Transverse colon (tissue), 4 donors: ENCODE data around the gene C2CD4D. TPM values are rescaled to one million over a fixed set of nuclear protein-coding genes. Genes with fewer than 3 reads are reported as not detected.

Source experiments
- DNase-seq: peaks from one replicate; pipeline ENCODE4 v3.0.0-alpha.2; 2019
- H3K27ac ChIP-seq, 4 donors: fragments of 200-600 bp; sonication (generic); 2 replicates each; pipeline ENCODE4 v1.5.1; 2016 to 2018; ENCODE audit warnings: inconsistent platforms in 4 of 4
- H3K27me3 ChIP-seq: fragments of 200-600 bp; sonication (generic); 2 replicates; pipeline ENCODE4 v1.5.1; 2017; ENCODE audit warnings: inconsistent platforms
- H3K36me3 ChIP-seq, 4 donors: fragments of 200-600 bp; sonication (generic); 2 replicates each; pipeline ENCODE4 v1.5.1; 2017 to 2019; ENCODE audit warnings: inconsistent platforms in 4 of 4
- H3K4me1 ChIP-seq, 4 donors: fragments of 200-600 bp; sonication (generic); 2 replicates each; pipeline ENCODE4 v1.5.1; 2017 to 2020; ENCODE audit warnings: inconsistent platforms in 4 of 4
- H3K4me3 ChIP-seq, 4 donors: fragments of 200-600 bp; sonication (generic); 1 replicate in 1 of 4; 2 replicates in 3 of 4; pipeline versions ENCODE4 v1.5.1 to v1.6.1; 2017 to 2019; ENCODE audit warnings: inconsistent platforms in 4 of 4
- H3K9me3 ChIP-seq, 2 donors: fragments of 200-600 bp; sonication (generic); 2 replicates each; pipeline ENCODE4 v1.5.1; 2017 to 2019; ENCODE audit warnings: inconsistent platforms in 2 of 2
- CTCF ChIP-seq, 5 experiments: fragments of 200-600 bp in 3 of 5; fragments of 450-650 bp in 2 of 5; sonication (generic) in 3 of 5; IDR thresholded peaks; 1 replicate in 2 of 5; 2 replicates in 3 of 5; pipeline ENCODE4 v1.5.1; 2016 to 2017; ENCODE audit warnings: antibody characterized with exemption in 5 of 5, inconsistent platforms in 3 of 5, mild to moderate bottlenecking in 2 of 5, moderate library complexity in 1 of 5
- EP300 ChIP-seq: sonication (generic); formaldehyde crosslinking; IDR thresholded peaks from one replicate; pipeline ENCODE4 v1.6.1; 2017; ENCODE audit warnings: antibody characterized with exemption, low read depth
- POLR2A ChIP-seq: fragments of 450-650 bp; IDR thresholded peaks from one replicate; pipeline ENCODE4 v1.6.1; 2016; ENCODE audit warnings: antibody characterized with exemption, mild to moderate bottlenecking, moderate library complexity
- POLR2AphosphoS5 ChIP-seq, 3 donors: sonication (generic); formaldehyde crosslinking; IDR thresholded peaks; one replicate each; pipeline ENCODE4 v1.6.1; 2016; ENCODE audit warnings: antibody characterized with exemption in 3 of 3
- WGBS, 2 donors: methylation state at CpG; one replicate each; pipeline ENCODE4 v1.1.5; 2018; ENCODE audit warnings: low coverage in 1 of 2; 5-methylcytosine and 5-hydroxymethylcytosine counted together
- in situ Hi-C, 4 donors: fragments of 200-750 bp; cut with MboI; loops; one replicate each; pipeline versions ENCODE4 v1.15.0 to v1.15.1; 2017; ENCODE audit warnings: low sequenced_read_pairs in 3 of 4, low pct_ligation_motif_present in 1 of 4, low pct_unique_long_range_greater_than_20kb in 1 of 4
- intact Hi-C: fragments of 100-400 bp; cut with DNase I; formaldehyde crosslinking; loops from one replicate; pipeline ENCODE4 v1.15.1; 2023; ENCODE audit warnings: low total_unique reads
- total RNA-seq, 4 donors: library from RNA; depleted of rRNA; stranded (reverse); fragments of >200 nt; gene quantifications; one replicate each; pipeline ENCODE4 v1.1.0, GENCODE V29; 2016

Gene C2CD4D
- total RNA-seq, 4 donors from 2014 or later: not detected

GRCh38 chr1:151828921-151829320 lies 10.7 kb downstream of the C2CD4D start:
- Histone ChIP-seq H3K27me3 (no peaks in the 10 kb centered on the region), H3K36me3 (no peaks in the 10 kb centered on the region), H3K9me3 (no peaks in the 10 kb centered on the region), H3K4me1 (peaks cover 11 to 47% (median 22%) of the 10 kb centered on the region in 4 donors), H3K4me3 (no peak overlapping the region), H3K27ac (peak overlapping the region in 3 of 4 donors; percentile 4 to 81 (median 17))
- no peak for DNase-seq
- intact Hi-C loops: no loop called here
- 12% methylated on average over 12 of the region's 12 CpGs; no CpG with 5 or more reads in 1 of the 2 donors for WGBS, 2 donors
- TF ChIP-seq POLR2A: no peak
- TF ChIP-seq POLR2AphosphoS5 (IDR thresholded peaks at IDR 0.05): no peak
- no peak for TF ChIP-seq CTCF (IDR thresholded peaks at IDR 0.05)
- TF ChIP-seq EP300: no peak
- in situ Hi-C loops: no loop called here

GRCh38 chr1:151827853-151828252 lies 11.8 kb downstream of the C2CD4D start:
- WGBS, 2 donors: 68% methylated on average over 5 of the region's 9 CpGs; no CpG with 5 or more reads in 1 of the 2 donors

GRCh38 chr1:151825751-151826660 lies 13.6 kb downstream of the C2CD4D start:
- peak; percentile 40 for DNase-seq
- intact Hi-C loops: no loop called here
- in situ Hi-C loops: no loop called here
- H3K27ac ChIP-seq: peak overlapping the region in 1 of 4 donors; percentile 17
- WGBS, 2 donors: 63 to 100% methylated on average over 1 to 21 of the region's 21 CpGs
- no peaks in the 10 kb centered on the region for H3K9me3 ChIP-seq
- no peak for TF ChIP-seq POLR2A
- no peak for TF ChIP-seq POLR2AphosphoS5 (IDR thresholded peaks at IDR 0.05)
- TF ChIP-seq CTCF (IDR thresholded peaks at IDR 0.05): no peak
- TF ChIP-seq EP300: no peak
- no peak overlapping the region for H3K4me3 ChIP-seq
- H3K36me3 ChIP-seq: no peaks in the 10 kb centered on the region
- H3K27me3 ChIP-seq: no peaks in the 10 kb centered on the region
- H3K4me1 ChIP-seq: peaks cover 2 to 25% (median 5%) of the 10 kb centered on the region in 4 donors

More at GRCh38 chr1:151827853-151828252, 11.8 kb downstream of the C2CD4D start:
- no peak for TF ChIP-seq POLR2AphosphoS5 (IDR thresholded peaks at IDR 0.05)
- TF ChIP-seq CTCF (IDR thresholded peaks at IDR 0.05): no peak
- TF ChIP-seq POLR2A: no peak
- TF ChIP-seq EP300: no peak
- Histone ChIP-seq H3K36me3 (no peaks in the 10 kb centered on the region), H3K27me3 (no peaks in the 10 kb centered on the region), H3K4me3 (no peak overlapping the region), H3K27ac (peak overlapping the region in 1 of 4 donors; percentile 12), H3K4me1 (peaks cover 11 to 36% (median 18%) of the 10 kb centered on the region in 4 donors), H3K9me3 (no peaks in the 10 kb centered on the region)
- DNase-seq: no peak
- intact Hi-C loops: no loop called here
- in situ Hi-C loops: no loop called here

- Histone ChIP-seq H3K4me1 (peaks cover 0 to 25% (median 4%) of the 10 kb centered on the region in 4 donors), H3K36me3 (no peaks in the 10 kb centered on the region), H3K9me3 (no peaks in the 10 kb centered on the region), H3K27me3 (no peaks in the 10 kb centered on the region), H3K4me3 (no peak overlapping the region), H3K27ac (no peak overlapping the region)
- in situ Hi-C loops (no loop called here), intact Hi-C loops (no loop called here)
- 61 to 77% methylated on average over 3 to 9 of the region's 9 CpGs for WGBS, 2 donors
- no peak for TF ChIP-seq EP300
- no peak for TF ChIP-seq CTCF (IDR thresholded peaks at IDR 0.05)
- TF ChIP-seq POLR2AphosphoS5 (IDR thresholded peaks at IDR 0.05): no peak
- TF ChIP-seq POLR2A: no peak
- DNase-seq: no peak
Measured at GRCh38 chr1:151825204-151825603, 14.4 kb downstream of the C2CD4D start.
